GM21619 (cell line): ENCODE data around the gene AGPAT4.

Source experiments
- ATAC-seq: cut with Tn5 transposase; IDR thresholded peaks from one replicate; pipeline ENCODE4 v1.9.1; 2021; ENCODE audit not compliant: unreplicated experiment

The AGPAT4 gene

DNA sequence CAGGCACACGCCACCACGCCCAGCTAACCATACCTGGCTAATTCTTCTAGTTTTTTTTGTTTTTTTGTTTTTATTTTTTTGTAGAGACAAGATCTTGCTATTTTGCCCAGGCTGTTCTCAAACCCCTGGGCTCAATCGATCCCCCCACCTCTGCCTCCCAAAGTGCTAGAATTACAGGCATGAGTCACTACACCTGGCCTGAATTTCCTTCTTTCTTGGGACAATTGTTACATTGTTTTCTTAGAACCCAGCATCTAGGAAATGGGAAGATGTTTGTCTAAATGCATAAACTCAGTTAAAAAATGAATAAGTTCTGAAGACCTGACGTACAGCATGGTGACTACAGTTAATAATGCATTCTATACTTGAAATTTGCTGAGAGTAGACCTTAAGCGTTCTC is 10.8 kb upstream of the AGPAT4 start:
- no peak for ATAC-seq

DNA sequence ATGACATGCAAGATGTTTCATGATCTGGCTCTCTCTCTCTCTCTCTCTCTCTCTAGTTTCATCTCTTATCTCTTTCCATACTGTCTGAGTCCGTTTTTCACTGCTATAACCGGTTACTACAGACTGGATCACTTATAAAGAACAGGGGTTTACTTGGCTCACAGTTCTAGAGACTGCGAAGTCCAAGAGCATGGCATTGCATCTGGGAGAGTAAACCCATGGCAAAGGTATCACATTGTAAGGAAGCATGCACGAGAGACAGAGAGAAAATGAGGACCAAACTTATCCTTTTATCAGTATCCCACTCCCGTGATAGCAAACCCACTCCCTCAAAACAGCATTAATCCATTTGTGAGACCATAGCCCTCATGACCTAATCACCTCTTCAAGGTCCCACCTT is 7.2 kb upstream of the AGPAT4 start:
- no peak for ATAC-seq

DNA sequence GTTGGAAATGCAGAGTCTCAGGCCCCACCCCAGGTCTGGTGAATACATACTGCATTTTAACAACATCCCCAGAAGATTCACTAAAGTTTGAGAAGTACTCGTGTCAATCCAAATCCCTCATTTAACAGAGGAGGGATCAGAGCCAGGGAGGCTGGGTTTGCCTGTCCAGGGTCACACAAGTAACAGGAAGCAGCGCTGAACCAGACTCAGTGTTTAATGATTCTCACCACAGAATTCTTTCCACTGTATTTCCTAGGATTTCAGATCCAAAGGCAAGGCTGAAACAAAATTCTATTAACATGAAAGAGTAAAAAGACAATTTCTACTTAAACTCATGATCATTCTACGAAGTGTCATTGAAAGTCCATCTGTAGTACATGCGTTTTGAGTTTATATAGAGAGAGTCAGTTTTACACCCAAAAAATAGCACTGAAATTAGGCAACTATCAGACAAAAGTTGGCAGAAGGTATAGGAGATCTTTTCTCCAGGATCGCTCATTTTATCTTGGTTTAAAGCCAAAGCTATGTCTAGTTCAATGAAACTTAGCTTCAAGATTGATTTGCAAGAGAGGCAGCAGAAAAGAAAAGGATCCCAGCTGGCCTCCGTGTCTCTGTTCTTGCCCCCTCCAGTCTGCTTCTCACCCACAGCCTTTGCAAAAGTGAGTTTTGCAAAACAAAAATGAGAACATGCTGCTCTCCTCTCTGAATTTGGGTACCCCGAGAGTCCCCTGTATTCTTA is 6.0 kb upstream of the AGPAT4 start:
- ATAC-seq: no peak

DNA sequence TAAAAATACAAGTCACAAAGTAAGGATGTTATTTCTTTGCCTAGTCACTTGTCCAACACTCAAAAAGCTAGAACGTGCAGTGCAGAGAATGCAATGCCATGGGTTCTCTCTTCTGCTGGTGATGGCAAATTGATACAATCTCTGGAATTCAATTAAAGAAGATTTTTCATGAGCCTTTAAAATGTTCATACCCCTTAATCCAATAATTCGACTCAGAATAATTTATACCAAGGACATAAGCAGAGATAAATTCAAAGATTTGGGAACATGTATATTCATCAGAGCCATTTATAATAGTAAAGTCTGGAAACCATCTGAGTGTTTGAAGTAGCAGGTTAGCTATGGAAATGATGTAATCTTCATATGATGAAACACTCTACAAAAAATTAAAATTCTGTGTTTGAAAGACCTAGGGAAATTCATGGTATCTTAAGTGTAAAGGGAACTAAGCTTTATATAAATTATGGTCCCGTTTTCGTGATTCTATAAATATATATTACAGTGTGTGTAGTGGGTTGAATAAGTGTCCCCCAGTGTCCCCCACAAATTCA is 2.8 kb upstream of the AGPAT4 start:
- no peak for ATAC-seq

DNA sequence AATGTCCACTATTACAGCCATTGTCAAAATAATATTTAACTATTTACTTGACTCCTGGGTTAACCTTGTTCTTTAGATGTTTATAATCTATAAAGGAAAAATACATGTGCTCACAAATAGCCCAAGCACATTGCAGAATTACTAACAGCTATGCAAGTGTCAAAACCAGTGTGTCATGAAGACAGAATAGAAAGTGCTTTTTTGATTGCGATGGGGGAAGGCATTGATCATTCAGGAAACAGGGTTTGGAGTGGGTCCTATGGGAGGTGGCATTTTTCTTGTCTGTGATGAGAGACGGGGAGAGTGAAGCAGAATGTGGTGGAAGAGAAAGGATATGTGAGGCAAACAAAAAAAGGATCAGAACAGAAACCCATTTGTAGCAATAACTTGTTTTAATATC is 1.0 kb upstream of the AGPAT4 start:
- ATAC-seq: no peak

DNA sequence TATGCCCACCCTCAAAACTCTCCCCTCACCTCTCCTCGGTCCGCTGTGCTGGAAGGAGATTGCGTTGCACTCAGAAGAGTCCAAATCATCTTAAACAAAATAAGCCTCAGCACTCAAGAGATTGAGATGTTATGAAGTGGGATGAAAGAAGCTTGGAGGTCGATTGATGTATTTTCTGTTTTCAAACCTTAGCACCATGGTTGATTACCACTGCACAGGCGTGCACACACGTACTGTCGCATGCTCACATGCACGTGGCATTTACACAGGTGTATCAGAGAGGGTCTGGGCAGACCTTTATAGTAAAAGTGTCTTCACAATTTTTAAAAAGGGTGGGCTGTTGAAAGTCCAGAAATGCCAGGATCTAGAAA is 612 bp upstream of the AGPAT4 start:
- no peak for ATAC-seq

DNA sequence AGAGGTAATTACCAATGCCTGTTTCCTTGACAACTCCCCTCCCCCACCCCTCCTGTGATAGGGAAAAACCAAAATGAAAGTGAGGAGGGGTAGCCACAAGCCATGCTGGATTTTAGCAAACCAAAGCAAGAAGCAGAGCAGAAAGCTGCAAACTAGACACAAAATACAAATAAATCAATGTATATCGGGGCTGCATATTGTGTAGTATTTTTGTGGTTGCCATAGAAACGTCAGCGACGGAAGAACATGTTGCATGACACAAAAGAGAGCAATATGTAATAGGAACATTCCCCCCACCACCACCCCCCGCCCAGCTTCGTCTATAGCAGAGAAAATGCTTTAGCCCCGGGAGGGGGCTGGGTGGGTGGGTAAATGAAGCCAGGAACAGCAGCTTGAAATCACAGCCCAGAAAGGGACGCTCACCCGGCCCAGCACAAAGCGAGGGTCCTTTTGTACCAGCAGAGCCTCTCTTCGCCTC is 548 bp downstream of the AGPAT4 start:
- peak; percentile 13 for ATAC-seq

DNA sequence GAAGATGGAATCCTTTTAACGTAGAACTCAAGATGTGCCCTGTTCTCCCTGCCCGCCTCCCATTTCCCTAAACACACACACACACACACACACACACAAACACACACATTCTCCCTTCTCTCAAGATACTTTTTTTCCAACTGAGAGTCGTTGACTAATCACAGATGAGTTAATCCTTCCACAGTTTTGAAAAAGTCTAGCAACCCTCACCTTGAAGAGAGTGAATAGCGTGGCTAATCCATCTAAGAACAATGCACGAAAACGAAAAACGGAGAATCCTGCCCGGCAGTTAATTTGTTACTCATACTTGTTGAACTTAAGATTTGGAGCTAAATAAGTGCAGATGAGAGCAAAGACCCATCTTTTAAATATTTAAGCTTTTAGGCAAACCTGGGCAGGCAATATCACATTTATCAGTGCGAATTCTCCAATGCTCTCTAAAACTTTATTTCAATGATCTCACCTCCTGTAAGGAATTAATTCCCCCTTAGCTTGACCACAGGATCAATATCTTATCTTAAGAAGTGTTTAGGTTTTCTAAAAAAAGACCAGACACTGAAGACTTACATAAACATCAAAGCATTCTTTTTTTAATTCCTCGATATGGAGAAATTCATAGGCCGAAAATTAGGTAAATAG is 1.1 kb downstream of the AGPAT4 start:
- ATAC-seq: no peak

DNA sequence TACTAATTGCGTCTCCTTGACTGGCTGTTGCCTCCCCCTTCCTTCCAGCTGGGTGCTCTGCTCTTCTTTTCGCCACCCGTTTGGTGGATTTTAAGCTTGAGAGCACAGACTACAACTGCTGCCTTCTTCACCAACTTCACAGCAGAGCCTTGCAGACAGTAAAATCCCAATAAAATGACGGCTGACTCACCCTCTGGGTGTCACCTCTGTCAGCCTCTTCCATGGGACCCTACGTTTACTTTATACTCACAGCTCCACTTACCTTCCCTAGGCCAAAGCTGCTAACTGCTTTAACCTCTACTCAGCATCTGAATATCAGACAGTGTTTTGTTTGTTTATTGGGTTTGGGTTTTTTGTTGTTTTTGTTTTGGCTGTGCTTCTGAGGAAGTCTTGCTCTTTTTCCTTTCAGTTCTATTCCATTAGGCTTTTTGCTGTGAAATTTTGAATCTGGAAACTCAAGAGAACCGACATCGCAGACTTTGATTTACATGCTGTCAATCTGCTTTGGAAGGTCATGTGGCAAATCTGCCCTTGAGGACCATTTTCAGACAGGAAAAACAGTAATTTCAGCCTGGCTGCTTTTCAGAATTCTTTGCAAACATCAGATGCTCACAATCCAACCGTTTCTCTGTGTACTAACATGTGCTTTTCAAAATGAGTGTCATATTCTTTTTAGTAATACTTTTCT is 2.4 kb downstream of the AGPAT4 start:
- ATAC-seq: no peak

DNA sequence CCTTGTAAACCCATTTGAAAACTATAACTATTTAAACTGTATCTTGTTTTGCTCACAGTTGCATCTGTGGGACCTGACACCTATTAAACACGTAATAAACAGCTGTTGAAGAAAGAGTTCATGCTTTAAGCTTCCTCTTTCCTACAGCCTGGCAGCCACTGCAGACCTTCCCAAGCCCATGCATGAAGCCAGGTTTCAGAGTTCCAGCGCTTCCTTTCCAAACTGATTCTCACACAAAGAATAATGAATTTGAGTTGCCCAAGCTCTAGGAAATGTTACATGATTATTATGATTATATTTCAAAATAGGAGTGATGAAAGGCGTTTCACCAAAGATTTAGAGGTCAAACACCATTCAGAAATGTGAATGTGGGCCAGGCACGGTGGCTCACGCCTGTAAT is 3.7 kb downstream of the AGPAT4 start:
- ATAC-seq: no peak

DNA sequence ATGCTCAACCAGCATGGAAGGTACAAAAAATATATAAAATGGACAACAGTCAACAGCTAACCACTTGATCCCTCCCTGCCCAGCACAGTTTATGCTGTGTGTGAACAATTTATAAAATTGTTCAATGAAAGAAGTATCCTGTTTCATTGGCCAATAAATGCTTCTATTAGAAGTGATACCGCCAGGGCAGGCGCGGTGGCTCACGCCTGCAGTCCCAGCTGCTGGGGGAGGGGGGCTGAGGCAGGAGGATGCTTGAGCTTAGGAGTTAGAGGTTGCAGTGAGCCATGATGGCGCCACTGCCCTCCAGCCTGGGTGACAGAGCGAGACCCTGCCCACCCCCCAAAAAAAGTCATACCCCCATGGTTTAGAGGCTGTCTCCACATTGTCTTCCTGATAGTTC is 4.6 kb downstream of the AGPAT4 start:
- no peak for ATAC-seq

DNA sequence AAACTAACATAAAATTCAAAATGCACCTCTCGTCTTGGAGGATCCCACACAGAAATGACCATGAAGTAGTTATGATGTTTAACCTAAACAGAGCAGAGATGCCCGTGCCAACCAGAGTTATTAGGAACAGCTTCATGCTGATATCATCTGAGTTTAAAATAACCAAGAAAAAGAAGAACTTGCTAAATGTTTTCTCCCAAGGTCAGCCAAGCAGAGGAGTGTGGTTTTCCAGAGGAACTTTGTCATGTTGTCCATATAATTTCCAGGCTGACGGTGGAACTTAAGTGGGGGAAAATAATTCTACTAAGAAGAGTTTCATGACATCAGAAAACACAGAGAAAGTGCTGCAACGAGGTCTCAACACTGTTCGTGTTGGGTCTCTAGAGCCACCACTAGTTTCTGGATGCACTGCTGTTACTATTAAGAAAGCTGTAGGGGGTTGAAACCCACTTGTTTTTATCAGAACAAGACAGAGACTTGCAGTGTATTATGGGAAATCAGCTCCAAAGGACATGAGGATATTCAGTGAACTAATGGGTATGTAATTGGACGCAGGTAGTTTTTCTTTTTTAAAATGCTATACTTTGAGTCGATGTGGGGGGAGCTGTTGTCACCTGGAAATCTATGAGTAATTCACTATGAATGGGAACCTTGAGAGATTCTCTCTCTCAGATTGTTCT is 5.2 kb downstream of the AGPAT4 start:
- no peak for ATAC-seq

DNA sequence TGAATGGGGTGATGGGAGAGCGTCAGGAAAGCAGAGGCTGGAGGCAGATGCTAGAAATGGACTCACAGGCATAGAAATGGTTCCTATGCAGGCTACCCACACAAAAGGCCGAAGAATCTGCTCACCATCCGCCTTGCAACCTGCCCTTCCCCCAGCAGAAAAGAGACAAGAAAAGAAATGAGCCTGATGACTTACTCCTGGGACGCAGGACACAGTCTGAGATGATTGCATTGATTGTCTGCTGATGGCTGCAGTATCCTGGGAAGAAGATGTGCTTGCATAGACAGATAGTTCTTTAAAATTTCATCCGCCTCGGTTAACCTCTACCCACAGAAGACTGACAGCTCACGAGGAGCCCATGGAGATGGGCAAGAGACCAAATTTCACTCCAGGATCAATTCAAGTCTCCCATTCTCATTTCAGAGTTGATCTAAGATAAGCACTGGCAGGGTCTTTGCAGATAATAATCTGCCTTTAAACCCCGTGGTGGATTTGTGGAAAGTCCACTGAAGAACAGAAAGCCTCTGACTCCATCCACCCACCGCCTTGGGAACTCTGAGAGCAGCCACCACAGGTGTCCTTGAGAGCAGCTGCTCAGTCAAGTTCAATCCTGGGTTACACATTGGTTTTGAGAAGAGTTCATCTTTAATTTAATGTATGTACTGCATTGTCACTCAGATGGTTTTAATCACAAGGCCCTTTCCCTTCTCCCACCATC is 7.2 kb downstream of the AGPAT4 start:
- ATAC-seq: no peak

DNA sequence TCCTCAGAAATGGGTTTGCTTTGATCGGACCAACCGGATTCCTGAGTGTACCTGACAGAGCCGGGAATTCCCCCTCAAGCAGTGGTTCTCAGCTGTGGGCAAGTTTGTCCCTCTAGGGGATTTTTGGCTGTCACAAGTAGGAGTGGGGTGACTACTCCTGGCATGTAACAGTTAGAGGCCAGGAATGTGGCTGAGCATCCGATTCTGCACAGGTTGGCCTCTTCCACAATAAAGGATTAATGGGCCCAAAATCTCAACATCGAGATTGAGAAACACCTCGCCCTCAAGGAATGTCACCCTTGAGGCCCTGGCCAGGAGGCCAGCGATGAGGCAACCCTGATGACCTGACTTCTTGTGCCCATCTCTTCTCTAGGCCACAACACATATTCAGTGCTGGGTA is 7.9 kb downstream of the AGPAT4 start:
- ATAC-seq: no peak

DNA sequence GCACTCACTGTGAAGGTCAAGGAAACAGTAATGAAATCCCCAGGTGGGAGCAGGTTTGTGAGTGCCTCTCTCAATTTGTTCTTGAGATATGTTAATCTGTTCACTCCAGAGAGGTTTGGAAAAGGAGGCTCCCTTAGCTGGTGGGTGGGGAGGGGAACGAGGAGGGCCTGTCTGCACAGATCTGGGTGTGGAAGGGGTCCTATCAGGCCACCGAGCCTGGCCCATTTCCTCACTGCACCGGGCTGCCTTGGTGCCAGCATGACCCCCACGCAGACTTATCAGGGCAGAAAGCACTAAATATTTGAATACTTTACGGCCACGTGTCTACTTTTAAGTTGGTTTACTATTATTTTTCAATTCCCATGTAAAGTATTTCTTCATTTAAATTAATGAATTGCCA is 8.3 kb downstream of the AGPAT4 start:
- ATAC-seq: no peak

DNA sequence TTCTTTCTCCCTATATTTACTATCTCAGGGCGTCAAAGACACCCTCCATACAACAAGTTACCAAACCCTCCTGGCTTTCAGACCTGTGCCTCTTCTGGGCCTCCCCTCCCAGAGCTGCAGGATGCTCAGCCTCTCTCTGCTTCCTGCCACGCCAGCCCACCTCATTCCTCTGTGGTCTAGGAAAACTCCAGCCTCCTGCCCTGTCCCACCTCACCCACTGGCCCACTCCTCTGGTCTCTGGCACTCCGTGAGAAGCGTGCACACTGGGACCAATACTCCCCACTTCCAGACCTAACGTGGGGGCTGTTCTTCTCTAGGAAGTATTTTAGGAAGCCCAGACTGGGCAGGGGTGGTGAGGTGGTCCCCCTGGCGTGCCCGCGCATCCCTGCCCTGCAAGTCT is 9.7 kb downstream of the AGPAT4 start:
- no peak for ATAC-seq

DNA sequence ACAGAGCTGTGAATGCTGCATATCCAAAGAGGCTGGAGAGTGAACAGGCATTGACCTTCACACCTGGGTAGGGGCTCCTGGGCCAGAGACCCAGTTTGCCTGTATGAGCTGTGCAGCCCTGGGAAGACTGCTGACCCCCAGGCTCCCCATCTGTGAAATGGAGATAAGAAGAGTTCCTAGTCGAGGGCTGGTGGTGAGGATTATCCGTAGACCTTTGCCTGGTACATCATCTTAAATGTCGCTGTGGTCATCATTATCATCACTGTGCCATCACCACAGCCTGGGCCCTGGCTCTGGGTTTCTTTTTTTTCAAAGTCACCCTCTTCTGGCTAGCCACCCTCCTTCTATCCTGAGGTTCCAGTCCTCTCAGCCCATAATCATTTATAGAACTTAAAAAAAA is 12.0 kb downstream of the AGPAT4 start:
- no peak for ATAC-seq

DNA sequence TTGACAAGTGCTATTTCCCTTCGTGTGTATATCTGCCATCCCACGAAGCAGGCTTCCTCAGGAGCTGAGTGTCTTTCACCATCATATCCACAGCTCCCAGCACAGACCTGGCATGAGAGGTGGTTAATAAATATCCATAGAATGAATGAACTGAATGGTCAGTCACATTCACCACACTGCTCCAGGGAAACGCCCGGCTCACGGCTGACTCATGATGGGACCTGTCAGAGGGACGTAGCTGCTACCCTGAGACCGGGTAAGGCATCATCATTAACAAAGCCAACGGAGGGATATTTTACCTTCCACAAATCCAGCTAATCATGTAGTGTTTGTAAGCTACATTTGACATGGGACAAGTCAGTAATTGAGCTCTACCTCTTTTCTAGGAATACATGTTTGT is 12.5 kb downstream of the AGPAT4 start:
- no peak for ATAC-seq

DNA sequence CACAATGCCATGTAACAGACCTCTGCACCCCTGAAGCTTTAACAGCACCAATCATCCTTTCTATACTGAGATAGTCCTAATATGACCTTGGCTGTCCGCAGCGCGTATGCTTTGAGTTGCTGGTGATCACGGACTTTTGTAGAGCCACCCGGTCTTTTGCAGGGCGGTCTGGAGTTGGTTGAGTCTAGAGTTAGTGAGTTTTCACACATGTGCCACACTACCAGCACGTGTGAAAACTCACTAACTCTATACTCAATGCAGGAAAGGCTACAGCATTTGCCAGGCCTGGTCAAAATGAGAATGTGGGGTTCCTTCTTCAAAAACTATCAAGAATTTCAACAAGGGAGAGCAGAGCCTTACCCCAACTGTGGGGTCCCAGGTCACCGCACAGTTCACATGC is 14.6 kb downstream of the AGPAT4 start:
- no peak for ATAC-seq

DNA sequence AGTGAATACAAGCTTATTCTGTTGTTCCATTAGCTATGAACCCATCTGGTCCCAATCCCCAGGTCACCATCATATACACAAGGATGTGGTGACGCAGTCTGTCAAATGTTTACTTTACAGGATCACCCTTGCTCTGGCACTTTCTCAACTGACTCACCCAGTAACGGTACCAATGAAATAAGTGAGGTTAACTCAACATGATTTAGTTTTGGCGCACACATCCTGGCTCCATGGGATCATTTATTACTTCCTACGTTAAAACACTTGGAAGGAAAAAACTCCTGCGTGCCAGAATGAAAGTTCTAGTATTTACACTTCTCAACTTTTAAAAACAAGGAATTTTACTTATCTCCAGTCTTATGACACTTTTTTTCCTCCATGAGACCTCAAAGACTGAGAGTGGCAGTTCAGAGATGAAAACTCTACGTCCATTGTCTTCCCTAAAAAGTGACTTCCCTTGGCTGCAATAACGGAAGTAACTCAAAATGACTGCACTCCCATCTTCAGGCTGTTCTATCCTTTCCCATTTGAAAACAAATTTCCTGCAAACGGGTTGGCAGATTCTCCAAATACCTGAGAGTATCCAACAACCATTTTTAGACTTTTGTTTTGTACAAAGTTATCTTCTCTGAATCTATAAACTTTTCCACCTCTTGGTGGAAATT is 15.9 kb downstream of the AGPAT4 start:
- ATAC-seq: no peak
